Measurements from ENCODE around the gene FEZ2. TPM values are rescaled to one million over a fixed set of nuclear protein-coding genes. Genes with fewer than 3 reads are reported as not detected.

The FEZ2 gene
- total RNA-seq, 3 donors from 2014 or later, result 48.5 to 63.8 (median 49.0) TPM

- no peak overlapping the region for H3K4me3 ChIP-seq
- no peak overlapping the region for H3K27ac ChIP-seq
- no peaks in the 10 kb centered on the region for H3K27me3 ChIP-seq
- no peak for DNase-seq (ENCODE audit: low spot score in 2 of 2)
- TF ChIP-seq CTCF (IDR thresholded peaks at IDR 0.05) (no peak), POLR2AphosphoS5 (IDR thresholded peaks at IDR 0.05) (no peak)
- intact Hi-C loops (cut with DNase I; ENCODE audit: low total_unique reads), result loop anchor here (10.0 kb wide), 1 partner anchor 1691 kb away; no protein-coding TSS in a partner anchor
- H3K4me1 ChIP-seq, result no peaks in the 10 kb centered on the region
- peaks cover 21% of the 10 kb centered on the region for H3K36me3 ChIP-seq
- no peaks in the 10 kb centered on the region for H3K9me3 ChIP-seq
These were observed 82.4 kb downstream of the FEZ2 start for GRCh38 chr2:36515538-36515937.

GRCh38 chr2:36513661-36514060 is 84.3 kb downstream of the FEZ2 start:
- no peak for TF ChIP-seq POLR2AphosphoS5 (IDR thresholded peaks at IDR 0.05)
- no peak overlapping the region for H3K4me3 ChIP-seq
- no peaks in the 10 kb centered on the region for H3K27me3 ChIP-seq
- no peak overlapping the region for H3K27ac ChIP-seq
- H3K36me3 ChIP-seq, result peaks cover 21% of the 10 kb centered on the region
- intact Hi-C loops (cut with DNase I; ENCODE audit: low total_unique reads), result loop anchor here (10.0 kb wide), 1 partner anchor 1689 kb away; no protein-coding TSS in a partner anchor
- H3K9me3 ChIP-seq, result no peaks in the 10 kb centered on the region
- H3K4me1 ChIP-seq, result no peaks in the 10 kb centered on the region
- no peak for DNase-seq (ENCODE audit: low spot score in 2 of 2)

- intact Hi-C loops (cut with DNase I; ENCODE audit: low total_unique reads), result loop anchor here (10.0 kb wide), 1 partner anchor 1688 kb away; no protein-coding TSS in a partner anchor
- no peak for TF ChIP-seq POLR2AphosphoS5 (IDR thresholded peaks at IDR 0.05)
- TF ChIP-seq CTCF (IDR thresholded peaks at IDR 0.05), result no peak
- TF ChIP-seq POLR2A (IDR thresholded peaks at IDR 0.05), result no peak
- H3K4me1 ChIP-seq, result no peaks in the 10 kb centered on the region
- no peak overlapping the region for H3K27ac ChIP-seq
- no peak overlapping the region for H3K4me3 ChIP-seq
- peaks cover 15% of the 10 kb centered on the region for H3K36me3 ChIP-seq
- no peak for DNase-seq (ENCODE audit: low spot score in 2 of 2)
- H3K9me3 ChIP-seq, result no peaks in the 10 kb centered on the region
- H3K27me3 ChIP-seq, result no peaks in the 10 kb centered on the region
These were observed 85.3 kb downstream of the FEZ2 start for GRCh38 chr2:36512705-36513104.

- Histone ChIP-seq H3K27ac (no peak overlapping the region), H3K36me3 (peaks cover 9% of the 10 kb centered on the region), H3K9me3 (no peaks in the 10 kb centered on the region), H3K4me3 (no peak overlapping the region), H3K4me1 (no peaks in the 10 kb centered on the region), H3K27me3 (no peaks in the 10 kb centered on the region)
- DNase-seq (ENCODE audit: low spot score in 2 of 2), result no peak
- TF ChIP-seq POLR2A (IDR thresholded peaks at IDR 0.05) (no peak), POLR2AphosphoS5 (IDR thresholded peaks at IDR 0.05) (no peak), CTCF (IDR thresholded peaks at IDR 0.05) (no peak)
- intact Hi-C loops (cut with DNase I; ENCODE audit: low total_unique reads), result loop anchor here (10.0 kb wide), 1 partner anchor 1687 kb away; no protein-coding TSS in a partner anchor
These were observed 85.9 kb downstream of the FEZ2 start for GRCh38 chr2:36511858-36512603.

GRCh38 chr2:36509075-36509474 is 88.9 kb downstream of the FEZ2 start:
- Histone ChIP-seq H3K36me3 (peaks cover 13% of the 10 kb centered on the region), H3K27me3 (no peaks in the 10 kb centered on the region), H3K4me3 (no peak overlapping the region), H3K9me3 (no peaks in the 10 kb centered on the region), H3K4me1 (no peaks in the 10 kb centered on the region), H3K27ac (no peak overlapping the region)
- TF ChIP-seq POLR2A (IDR thresholded peaks at IDR 0.05), result no peak
- TF ChIP-seq CTCF (IDR thresholded peaks at IDR 0.05), result no peak
- no peak for TF ChIP-seq POLR2AphosphoS5 (IDR thresholded peaks at IDR 0.05)
- intact Hi-C loops (cut with DNase I; ENCODE audit: low total_unique reads), result no loop called here
- no peak for DNase-seq (ENCODE audit: low spot score in 2 of 2)
